KMS-11 (cell line): Measurements from ENCODE around the gene RHEX.

Experiments
- H2AFZ ChIP-seq: fragments of 200-600 bp; sonication (generic); 2 replicates; pipeline ENCODE4 v1.6.1; 2016; ENCODE audit warnings: antibody characterized with exemption, mixed run types, low read depth
- H3K27ac ChIP-seq: fragments of 200-600 bp; sonication (generic); 2 replicates; pipeline ENCODE4 v1.6.1; 2016; ENCODE audit warnings: mild to moderate bottlenecking, mixed run types
- H3K27me3 ChIP-seq: fragments of 200-600 bp; sonication (generic); 2 replicates; pipeline ENCODE4 v1.6.1; 2017; ENCODE audit warnings: mild to moderate bottlenecking, low read depth, mixed run types, moderate library complexity; ENCODE audit not compliant: insufficient read depth
- H3K36me3 ChIP-seq: fragments of 200-600 bp; sonication (generic); 2 replicates; pipeline ENCODE4 v1.6.1; 2017; ENCODE audit warnings: mild to moderate bottlenecking, mixed run types; ENCODE audit not compliant: insufficient read depth
- H3K4me1 ChIP-seq: fragments of 200-600 bp; sonication (generic); 2 replicates; pipeline ENCODE4 v1.6.1; 2016; ENCODE audit warnings: mild to moderate bottlenecking, low read depth, mixed run types; ENCODE audit not compliant: poor library complexity, severe bottlenecking
- H3K4me2 ChIP-seq: fragments of 200-600 bp; sonication (generic); 2 replicates; pipeline ENCODE4 v1.7.0; 2016; ENCODE audit warnings: mild to moderate bottlenecking, mixed run types
- H3K4me3 ChIP-seq: fragments of 200-600 bp; sonication (generic); IDR thresholded peaks from 2 replicates; pipeline ENCODE4 v1.6.1; 2017; ENCODE audit warnings: low read depth, low read length, mixed read lengths; ENCODE audit not compliant: insufficient read depth
- H3K79me2 ChIP-seq: fragments of 200-600 bp; sonication (generic); 2 replicates; pipeline ENCODE4 v1.6.1; 2016; ENCODE audit warnings: low read depth, mixed run types; ENCODE audit not compliant: insufficient read depth
- H3K9ac ChIP-seq: fragments of 200-600 bp; sonication (generic); 2 replicates; pipeline ENCODE4 v1.6.1; 2016; ENCODE audit warnings: mild to moderate bottlenecking, mixed run types
- H4K20me1 ChIP-seq: fragments of 200-600 bp; sonication (generic); 2 replicates; pipeline ENCODE4 v1.6.1; 2016; ENCODE audit warnings: mild to moderate bottlenecking, mixed run types; ENCODE audit not compliant: insufficient read depth
- TF ChIP-seq, protein P1 (sequence below): fragments of 200-600 bp; sonication (generic); conservative IDR thresholded peaks from 2 replicates; pipeline ENCODE4 v1.6.1; 2017; ENCODE audit warnings: low read depth, mild to moderate bottlenecking, antibody characterized with exemption, low read length, moderate library complexity, mixed read lengths

The RHEX gene

DNA sequence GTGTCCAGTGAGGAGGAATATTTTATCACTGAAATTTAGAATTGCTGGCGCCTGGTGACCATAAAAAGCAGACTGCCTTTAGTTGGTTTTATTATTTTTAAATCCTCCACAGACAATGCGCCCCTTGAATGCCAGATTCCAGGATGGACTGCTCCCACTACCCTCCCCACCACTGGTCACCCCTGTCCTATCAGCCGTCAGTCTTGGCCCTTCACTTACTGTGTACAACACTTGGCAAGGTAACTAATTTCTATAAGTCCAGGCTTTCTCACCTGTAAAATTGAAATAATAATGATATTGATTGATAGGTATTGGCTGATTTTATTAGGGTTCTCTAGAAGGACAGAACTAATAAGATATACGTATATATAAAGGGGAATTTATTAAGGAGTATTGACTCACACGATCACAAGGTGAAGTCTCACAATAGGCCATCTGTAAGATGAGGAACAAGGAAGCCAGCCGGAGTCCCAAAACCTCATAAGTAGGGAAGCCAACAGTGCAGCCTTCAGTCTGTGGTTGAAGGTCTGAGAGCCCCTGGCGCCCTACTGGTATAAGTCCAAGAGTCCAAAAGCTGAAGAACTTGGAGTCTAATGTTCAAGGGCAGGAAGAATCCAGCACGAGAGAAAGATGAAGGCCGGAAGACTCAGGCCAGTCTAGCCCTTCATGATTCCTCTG is 17.8 kb downstream of the RHEX start:
- Histone ChIP-seq H3K9ac (no peak overlapping the region), H3K27me3 (no peaks in the 10 kb centered on the region), H3K4me2 (no peak overlapping the region), H3K79me2 (no peaks in the 10 kb centered on the region), H3K27ac (no peak overlapping the region), H4K20me1 (no peaks in the 10 kb centered on the region), H3K4me1 (peaks cover 40% of the 10 kb centered on the region), H2AFZ (no peak overlapping the region), H3K36me3 (no peaks in the 10 kb centered on the region), H3K4me3 (no peak overlapping the region)
- TF ChIP-seq, protein P1, sequence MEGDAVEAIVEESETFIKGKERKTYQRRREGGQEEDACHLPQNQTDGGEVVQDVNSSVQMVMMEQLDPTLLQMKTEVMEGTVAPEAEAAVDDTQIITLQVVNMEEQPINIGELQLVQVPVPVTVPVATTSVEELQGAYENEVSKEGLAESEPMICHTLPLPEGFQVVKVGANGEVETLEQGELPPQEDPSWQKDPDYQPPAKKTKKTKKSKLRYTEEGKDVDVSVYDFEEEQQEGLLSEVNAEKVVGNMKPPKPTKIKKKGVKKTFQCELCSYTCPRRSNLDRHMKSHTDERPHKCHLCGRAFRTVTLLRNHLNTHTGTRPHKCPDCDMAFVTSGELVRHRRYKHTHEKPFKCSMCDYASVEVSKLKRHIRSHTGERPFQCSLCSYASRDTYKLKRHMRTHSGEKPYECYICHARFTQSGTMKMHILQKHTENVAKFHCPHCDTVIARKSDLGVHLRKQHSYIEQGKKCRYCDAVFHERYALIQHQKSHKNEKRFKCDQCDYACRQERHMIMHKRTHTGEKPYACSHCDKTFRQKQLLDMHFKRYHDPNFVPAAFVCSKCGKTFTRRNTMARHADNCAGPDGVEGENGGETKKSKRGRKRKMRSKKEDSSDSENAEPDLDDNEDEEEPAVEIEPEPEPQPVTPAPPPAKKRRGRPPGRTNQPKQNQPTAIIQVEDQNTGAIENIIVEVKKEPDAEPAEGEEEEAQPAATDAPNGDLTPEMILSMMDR: no peak

DNA sequence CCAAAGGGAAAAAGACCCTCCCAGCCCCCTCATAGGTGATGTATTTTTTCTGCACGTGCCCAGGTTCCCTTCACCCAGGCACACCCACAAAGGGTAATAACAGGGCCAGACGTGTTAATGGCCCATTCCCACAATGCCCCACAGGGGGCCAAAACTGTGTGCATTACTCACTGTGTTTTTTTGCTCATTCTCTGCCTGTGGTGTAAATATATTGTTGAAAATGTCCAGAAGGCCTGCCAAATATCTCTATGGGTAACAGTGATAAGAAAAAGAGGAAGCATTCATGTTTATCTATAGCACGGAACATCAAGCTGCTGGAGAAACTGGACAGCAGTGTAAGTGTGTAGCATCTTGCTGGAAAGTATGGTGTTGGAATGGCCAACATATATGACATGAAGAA is 21.9 kb downstream of the RHEX start:
- Histone ChIP-seq H3K9ac (no peak overlapping the region), H2AFZ (no peak overlapping the region), H3K27me3 (no peaks in the 10 kb centered on the region), H3K27ac (no peak overlapping the region), H3K4me3 (no peak overlapping the region), H3K4me2 (no peak overlapping the region), H3K79me2 (no peaks in the 10 kb centered on the region), H4K20me1 (no peaks in the 10 kb centered on the region), H3K4me1 (no peaks in the 10 kb centered on the region), H3K36me3 (no peaks in the 10 kb centered on the region)
- TF ChIP-seq, protein P1: no peak; the same call in none of the 2 replicates

DNA sequence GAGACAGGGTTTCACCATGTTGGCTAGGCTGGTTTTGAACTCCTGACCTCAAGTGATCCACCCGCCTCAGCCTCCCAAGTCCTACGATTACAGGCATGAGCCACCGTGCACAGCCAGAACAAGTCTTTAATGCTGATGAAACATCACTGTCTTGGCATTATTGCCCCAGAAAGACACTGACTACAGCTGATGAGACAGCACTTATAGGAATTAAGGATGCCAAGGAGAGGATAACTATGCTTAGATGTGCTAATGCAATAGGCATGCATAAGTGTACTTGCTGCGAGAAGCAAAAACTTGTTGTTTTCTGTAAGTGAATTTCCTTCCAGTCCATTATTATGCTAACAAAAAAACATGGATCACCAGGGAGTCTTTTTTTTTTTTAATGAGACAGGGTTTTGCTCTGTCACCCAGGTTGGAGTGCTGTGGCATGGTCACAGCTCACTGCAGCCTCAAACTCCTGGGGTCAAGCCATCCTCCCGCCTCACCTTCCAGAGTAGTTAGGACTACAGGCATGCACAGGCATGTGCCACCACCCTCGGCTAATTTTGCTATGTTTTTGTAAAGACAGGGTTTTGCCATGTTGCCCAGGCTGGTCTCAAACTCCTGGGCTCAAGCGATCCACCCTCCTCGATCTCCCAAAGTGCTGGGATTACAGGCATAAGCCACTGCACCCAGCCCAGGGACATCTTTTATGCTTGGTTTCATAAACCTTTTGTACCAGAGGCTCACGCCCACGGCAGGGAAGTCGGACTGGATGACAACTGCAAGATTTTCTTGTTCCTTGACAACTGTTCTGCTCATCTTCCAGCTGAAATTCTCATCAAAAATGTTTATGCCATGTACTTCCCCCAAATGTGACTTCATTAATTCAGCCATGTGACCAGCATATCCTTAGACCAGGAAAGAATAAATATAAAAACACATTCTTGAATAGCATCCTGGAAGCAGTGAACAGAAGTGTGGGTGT is 23.1 kb downstream of the RHEX start:
- Histone ChIP-seq H3K27me3 (no peaks in the 10 kb centered on the region), H2AFZ (no peak overlapping the region), H3K36me3 (no peaks in the 10 kb centered on the region), H3K79me2 (no peaks in the 10 kb centered on the region), H4K20me1 (no peaks in the 10 kb centered on the region), H3K27ac (no peak overlapping the region), H3K4me3 (no peak overlapping the region), H3K4me2 (no peak overlapping the region), H3K4me1 (no peaks in the 10 kb centered on the region), H3K9ac (no peak overlapping the region)
- TF ChIP-seq, protein P1: no peak

DNA sequence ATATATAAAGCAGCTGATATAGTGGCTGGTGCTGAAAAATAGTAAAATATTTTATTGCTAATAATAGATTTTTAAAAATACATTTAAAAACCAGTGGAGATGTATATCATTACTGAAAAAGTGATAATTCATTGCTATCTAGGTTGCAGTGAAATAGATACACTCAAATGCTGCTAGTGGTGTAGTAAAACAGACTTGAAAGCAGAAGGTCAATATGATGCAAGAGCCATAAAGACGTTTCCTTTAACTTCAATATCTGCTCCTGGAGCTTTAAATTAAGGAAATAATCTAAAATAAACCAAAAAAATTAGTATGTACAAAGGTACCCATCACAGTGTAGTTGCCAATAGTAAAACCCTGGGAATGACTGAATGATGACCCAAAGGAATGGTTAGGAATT is 26.2 kb downstream of the RHEX start:
- TF ChIP-seq, protein P1: no peak
- Histone ChIP-seq H3K27me3 (no peaks in the 10 kb centered on the region), H3K79me2 (no peaks in the 10 kb centered on the region), H4K20me1 (no peaks in the 10 kb centered on the region), H3K27ac (no peak overlapping the region), H3K4me1 (no peaks in the 10 kb centered on the region), H3K9ac (no peak overlapping the region), H3K4me3 (no peak overlapping the region), H3K4me2 (no peak overlapping the region), H2AFZ (no peak overlapping the region), H3K36me3 (no peaks in the 10 kb centered on the region)
